AG09309 (cell line): ENCODE results near the gene RPL9.

ENCODE experiments used
- DNase-seq: peaks from one replicate; pipeline ENCODE4 v3.0.0-alpha.2; 2010; ENCODE audit warnings: low read depth
- H3K4me3 ChIP-seq: 2 replicates; pipeline ENCODE4 v1.5.1; 2011; ENCODE audit warnings: mild to moderate bottlenecking, low read depth, low read length, moderate library complexity; ENCODE audit not compliant: control insufficient read depth
- CTCF ChIP-seq: IDR thresholded peaks from 2 replicates; pipeline ENCODE4 v1.5.1; 2011; ENCODE audit warnings: mild to moderate bottlenecking, low read depth, low read length, inconsistent platforms; ENCODE audit not compliant: insufficient read depth, control insufficient read depth; ENCODE audit errors: missing control alignments

RPL9 gene

DNA sequence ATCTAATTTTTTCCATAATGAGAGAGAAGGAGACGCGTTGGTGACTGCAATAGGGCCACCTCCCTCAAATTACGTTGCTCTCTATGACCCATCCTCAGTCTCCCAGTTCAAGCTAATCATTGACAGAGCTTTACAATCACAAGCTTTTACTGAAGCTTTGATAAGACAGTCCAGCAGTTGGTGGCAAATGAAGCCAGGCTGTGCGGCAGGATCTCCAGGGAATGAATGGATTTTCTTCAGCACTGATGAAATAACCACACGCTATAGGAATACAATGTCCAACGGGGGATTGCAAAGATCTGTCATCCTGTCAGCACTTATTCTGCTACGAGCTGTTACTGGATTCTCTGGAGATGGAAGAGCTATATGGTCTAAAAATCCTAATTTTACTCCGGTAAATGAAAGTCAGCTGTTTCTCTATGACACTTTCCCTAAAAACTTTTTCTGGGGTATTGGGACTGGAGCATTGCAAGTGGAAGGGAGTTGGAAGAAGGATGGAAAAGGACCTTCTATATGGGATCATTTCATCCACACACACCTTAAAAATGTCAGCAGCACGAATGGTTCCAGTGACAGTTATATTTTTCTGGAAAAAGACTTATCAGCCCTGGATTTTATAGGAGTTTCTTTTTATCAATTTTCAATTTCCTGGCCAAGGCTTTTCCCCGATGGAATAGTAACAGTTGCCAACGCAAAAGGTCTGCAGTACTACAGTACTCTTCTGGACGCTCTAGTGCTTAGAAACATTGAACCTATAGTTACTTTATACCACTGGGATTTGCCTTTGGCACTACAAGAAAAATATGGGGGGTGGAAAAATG lies 51.7 kb downstream of the RPL9 start, which contains the start of gene KLB:
TSS of gene KLB (plus strand) at position 168 of the 821 bp plus-strand sequence. CDS start at position 188, 20 bp downstream.
- DNase-seq, result no peak
- no peak within 1 kb of the TSS for H3K4me3 ChIP-seq
- TF ChIP-seq CTCF, result no peak
